22Rv1 (cell line): ENCODE data around the gene C9.

Experiments
- CTCF ChIP-seq: fragments of 450-650 bp; IDR thresholded peaks from 2 replicates; pipeline ENCODE4 v1.5.1; 2017; ENCODE audit warnings: mild to moderate bottlenecking
- ZFX ChIP-seq: fragments of 450-650 bp; IDR thresholded peaks from 2 replicates; pipeline ENCODE4 v1.6.1; 2017; ENCODE audit warnings: antibody characterized with exemption, borderline replicate concordance

GRCh38 chr5:39400713-39401578 lies 36.7 kb upstream of the C9 start:
- TF ChIP-seq CTCF: no peak
- no peak for TF ChIP-seq ZFX
